Measurements from ENCODE around the gene CHN1.

Gene CHN1

DNA sequence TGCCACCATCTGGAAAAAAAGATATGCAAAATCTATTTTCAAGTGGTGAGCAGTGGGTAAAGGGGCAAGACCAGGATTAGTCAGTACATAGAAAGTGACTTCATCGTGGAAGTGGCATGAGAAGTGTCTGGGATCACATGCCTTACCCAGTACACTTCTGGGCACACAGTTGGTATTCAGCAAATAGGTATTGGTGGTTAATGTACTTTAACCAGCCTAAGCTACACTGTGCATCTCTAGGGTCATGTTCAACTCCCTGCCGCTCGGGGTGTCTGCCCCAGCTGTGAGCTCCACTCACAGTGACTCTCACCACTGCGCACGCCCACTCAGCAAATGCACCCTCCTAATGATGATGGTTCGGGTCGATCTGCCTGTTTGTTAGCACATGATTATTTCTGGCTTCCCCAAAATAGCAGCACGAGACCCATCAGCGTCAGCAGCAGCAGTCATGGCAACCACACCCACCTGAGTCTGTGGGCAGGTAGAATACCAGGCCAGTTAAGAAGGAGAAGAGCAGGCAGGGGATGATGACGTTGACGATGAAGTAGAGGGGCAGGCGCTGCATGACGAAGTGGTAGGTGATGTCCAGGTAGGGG lies 252.0 kb downstream of the CHN1 start:
- no peak overlapping the region for H3K4me3 ChIP-seq (ENCODE audit: low read depth, low read length)
- no peak for TF ChIP-seq CTCF (conservative IDR thresholded peaks at IDR 0.05; ENCODE audit: low read depth, low read length)
- no peak for DNase-seq (ENCODE audit: low read depth)

DNA sequence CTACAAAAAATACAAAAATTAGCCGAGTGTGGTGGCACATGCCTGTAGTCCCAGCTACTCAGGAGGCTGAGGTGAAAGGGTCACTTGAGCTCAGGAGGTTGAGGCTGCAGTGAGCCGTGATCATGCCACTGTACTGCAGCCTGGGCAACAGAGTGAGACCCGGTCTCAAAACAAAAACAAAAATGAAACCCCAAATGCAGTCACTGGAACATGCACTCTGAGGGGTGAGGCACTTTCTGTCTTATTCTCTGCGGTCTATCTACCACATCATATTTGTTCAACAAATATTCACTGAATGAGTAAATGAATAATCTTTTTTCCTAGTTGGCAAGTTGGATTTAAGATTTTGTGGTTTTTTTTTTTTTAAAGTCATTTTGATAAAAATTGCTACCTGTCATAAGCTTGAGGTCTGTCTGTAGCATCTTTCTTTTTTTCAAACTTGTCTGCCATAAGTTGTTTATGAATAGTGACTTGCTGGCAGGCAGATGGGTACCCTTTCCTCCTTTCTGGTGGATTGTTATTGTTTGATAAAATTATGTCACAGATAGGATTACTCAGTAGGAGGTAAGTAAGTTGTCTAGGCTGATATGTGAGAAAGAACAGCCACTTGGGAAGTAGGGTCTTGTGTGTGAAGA lies 252.7 kb downstream of the CHN1 start:
- no peak for TF ChIP-seq CTCF (conservative IDR thresholded peaks at IDR 0.05; ENCODE audit: low read depth, low read length)
- peak; percentile 5 for DNase-seq (ENCODE audit: low read depth)
- H3K4me3 ChIP-seq (ENCODE audit: low read depth, low read length) = no peak overlapping the region

DNA sequence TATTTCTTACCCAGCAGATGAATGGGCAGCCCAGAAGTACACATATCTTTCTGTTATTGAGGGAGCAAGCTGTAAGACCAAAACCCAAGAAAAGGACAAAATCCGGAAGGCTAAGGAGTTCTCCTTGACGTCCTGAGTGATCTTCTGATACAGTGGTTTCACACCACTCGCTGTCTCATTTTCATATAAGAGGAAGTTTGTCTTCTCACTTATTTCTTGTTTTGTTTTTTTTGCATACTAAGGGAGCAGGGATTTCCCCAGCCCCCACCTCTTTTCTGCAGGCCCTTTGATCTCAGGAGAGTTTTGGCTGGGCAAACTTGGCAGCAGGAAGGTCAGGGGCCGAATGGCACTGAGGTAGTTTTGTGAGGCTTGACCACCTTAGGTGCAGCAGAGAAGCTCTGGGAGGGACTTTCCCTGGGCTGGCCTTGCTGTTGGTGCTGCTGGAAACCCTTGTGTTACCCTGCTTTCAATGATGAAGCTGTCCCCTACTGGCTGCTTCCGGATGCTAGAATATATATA lies 254.2 kb downstream of the CHN1 start:
- no peak for TF ChIP-seq CTCF (conservative IDR thresholded peaks at IDR 0.05; ENCODE audit: low read depth, low read length)
- DNase-seq (ENCODE audit: low read depth) = no peak

DNA sequence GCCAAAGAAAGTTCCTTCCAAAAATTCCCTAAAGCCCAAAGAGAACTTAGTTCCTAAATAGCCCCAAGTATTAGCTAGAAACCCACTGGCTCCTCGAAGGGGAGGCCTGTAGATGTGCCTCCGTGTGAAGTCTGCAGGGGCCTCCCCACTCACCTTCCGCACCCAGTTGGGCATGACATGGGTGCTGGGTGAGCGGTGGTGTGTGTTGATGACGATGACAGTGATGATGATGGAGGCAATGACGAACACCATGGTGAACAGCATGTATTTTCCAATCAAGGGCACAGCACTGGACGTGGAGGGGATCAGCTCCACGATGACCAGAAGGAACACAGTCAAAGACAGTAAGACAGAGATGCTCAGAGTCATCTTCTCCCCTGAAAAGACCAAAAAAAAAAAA lies 255.4 kb downstream of the CHN1 start:
- H3K4me3 ChIP-seq (ENCODE audit: low read depth, low read length) = no peak overlapping the region
- no peak for TF ChIP-seq CTCF (conservative IDR thresholded peaks at IDR 0.05; ENCODE audit: low read depth, low read length)
- DNase-seq (ENCODE audit: low read depth) = no peak

More for the DNA sequence above, 254.2 kb downstream of the CHN1 start:
- H3K4me3 ChIP-seq (ENCODE audit: low read depth, low read length) = no peak overlapping the region

- peak; percentile 70 for DNase-seq (ENCODE audit: low read depth)
- no peak overlapping the region for H3K4me3 ChIP-seq (ENCODE audit: low read depth, low read length)
- peak; percentile 84 for TF ChIP-seq CTCF (conservative IDR thresholded peaks at IDR 0.05; ENCODE audit: low read depth, low read length)
These were observed 256.2 kb downstream of the CHN1 start for GRCh38 chr2:174748948-174749347.
